HCT116 (cell line): Measurements from ENCODE around the gene NEK7. TPM values are rescaled to one million over a fixed set of nuclear protein-coding genes. Genes with fewer than 3 reads are reported as not detected.
"Not testable (repeated sequence)": the region's sequence is repeated elsewhere in the genome, so short reads cannot be mapped to it uniquely, and the experiment has no call there.

ENCODE experiments used
- ATAC-seq: fragments of 200-7000 bp; cut with Tn5 transposase; 2 replicates; pipeline ENCODE4 v1.9.1; 2020; ENCODE audit warnings: mild to moderate bottlenecking, moderate library complexity
- BruUV-seq: library from RNA; stranded (reverse); fragments of 400-500 nt; replicated peaks from 2 replicates; lab custom pipeline; 2021; lab: Mats Ljungman, UMichigan
- CTCF ChIA-PET: fragments of 300-600 bp; sonication (Branson Sonifier 250); formaldehyde crosslinking; loops from one replicate; lab custom pipeline; 2021; ENCODE audit warnings: antibody characterized with exemption; lab: Charles Lee
- POLR2A ChIA-PET: fragments of 300-600, 350-600 bp; sonication (Branson Sonifier 250); formaldehyde crosslinking; loops from one replicate; lab custom pipeline; 2021; ENCODE audit warnings: antibody characterized with exemption; lab: Charles Lee
- RAD21 ChIA-PET, 2 experiments: fragments of 300-600 bp; sonication (Branson Sonifier 250); formaldehyde crosslinking; loops; one replicate each; lab custom pipeline; 2023; ENCODE audit warnings: low total read pairs in 2 of 2; ENCODE audit not compliant: uncharacterized antibody in 2 of 2, unreplicated experiment in 2 of 2, low non-redundant PET in 1 of 2; lab: Charles Lee
- DNase-seq: peaks from one replicate; pipeline ENCODE4 v3.0.0-alpha.2; 2010; ENCODE audit warnings: low read depth, low spot score
- H2AFZ ChIP-seq: fragments of 200-600 bp; shearing (Covaris generic), sonication (generic); 2 replicates; pipeline ENCODE4 v1.6.1; 2017; ENCODE audit warnings: low read depth, mixed run types, mixed read lengths, antibody characterized with exemption, low read length; ENCODE audit not compliant: poor library complexity, severe bottlenecking
- H3K27ac ChIP-seq: 2 replicates; pipeline ENCODE4 v1.5.1; 2012; ENCODE audit warnings: low read depth, low read length
- H3K27me3 ChIP-seq: fragments of 200-600 bp; sonication (generic); 2 replicates; pipeline ENCODE4 v1.6.1; 2016; ENCODE audit warnings: mixed run types, low read length, mixed read lengths; ENCODE audit not compliant: insufficient read depth
- H3K36me3 ChIP-seq, 2 experiments: fragments of 200-500 bp in 1 of 2; fragments of 200-600 bp in 1 of 2; sonication (Bioruptor generic) in 1 of 2; sonication (generic) in 1 of 2; 2 replicates each; pipeline versions ENCODE4 v1.5.1 to v1.6.1; 2014 to 2016; ENCODE audit warnings: low read length in 2 of 2, inconsistent platforms in 1 of 2, mixed read lengths in 1 of 2, mixed run types in 1 of 2; ENCODE audit not compliant: insufficient read depth in 2 of 2, control insufficient read depth in 1 of 2
- H3K4me1 ChIP-seq, 2 experiments: fragments of 200-600 bp in 1 of 2; sonication (generic) in 1 of 2; 2 replicates each; pipeline versions ENCODE4 v1.5.1 to v1.6.1; 2012 to 2017; ENCODE audit warnings: low read length in 2 of 2, inconsistent platforms in 1 of 2, mild to moderate bottlenecking in 1 of 2, mixed read lengths in 1 of 2, mixed run types in 1 of 2, moderate library complexity in 1 of 2; ENCODE audit not compliant: insufficient read depth in 2 of 2, control insufficient read depth in 1 of 2
- H3K4me2 ChIP-seq: fragments of 200-600 bp; sonication (generic); 2 replicates; pipeline ENCODE4 v1.6.1; 2017; ENCODE audit warnings: mixed run types, low read length, mixed read lengths
- H3K4me3 ChIP-seq, 2 experiments: fragments of 200-600 bp in 1 of 2; sonication (generic) in 1 of 2; replicated peaks in 1 of 2; 2 replicates each; pipeline ENCODE4 v1.5.1; 2011 to 2016; ENCODE audit warnings: low read length in 2 of 2, control low read depth in 1 of 2, low read depth in 1 of 2, mild to moderate bottlenecking in 1 of 2, mixed read lengths in 1 of 2, mixed run types in 1 of 2
- H3K79me2 ChIP-seq: fragments of 200-600 bp; sonication (generic); 2 replicates; pipeline ENCODE4 v1.6.1; 2017; ENCODE audit warnings: mild to moderate bottlenecking, mixed run types, low read length, moderate library complexity, mixed read lengths; ENCODE audit not compliant: insufficient read depth
- H3K9ac ChIP-seq: fragments of 200-600 bp; sonication (generic); 2 replicates; pipeline ENCODE4 v1.6.1; 2016; ENCODE audit warnings: low read length, mixed read lengths
- H3K9me2 ChIP-seq: fragments of 200-600 bp; sonication (generic), shearing (Covaris generic); 2 replicates; pipeline ENCODE4 v1.6.1; 2017; ENCODE audit warnings: mixed run types, mild to moderate bottlenecking, moderate library complexity; ENCODE audit not compliant: insufficient read depth
- H3K9me3 ChIP-seq, 2 experiments: fragments of 200-500 bp in 1 of 2; fragments of 200-600 bp in 1 of 2; sonication (Bioruptor generic) in 1 of 2; sonication (generic) in 1 of 2; 2 replicates each; pipeline ENCODE4 v1.6.1; 2014 to 2017; ENCODE audit warnings: low read length in 2 of 2, mixed read lengths in 2 of 2, inconsistent platforms in 1 of 2, low read depth in 1 of 2, mild to moderate bottlenecking in 1 of 2, mixed run types in 1 of 2, moderate library complexity in 1 of 2; ENCODE audit not compliant: control insufficient read depth in 1 of 2, insufficient read depth in 1 of 2
- H4K20me1 ChIP-seq: fragments of 200-600 bp; sonication (generic), shearing (Covaris generic); 2 replicates; pipeline ENCODE4 v1.6.1; 2017; ENCODE audit warnings: mixed run types, mild to moderate bottlenecking, moderate library complexity; ENCODE audit not compliant: insufficient read depth
- ZBTB33 ChIP-seq: IDR thresholded peaks from 2 replicates; pipeline ENCODE4 v1.6.1; 2011; ENCODE audit warnings: mild to moderate bottlenecking, low read length, moderate library complexity; ENCODE audit not compliant: insufficient replicate concordance; ENCODE audit errors: extremely low read depth
- intact Hi-C: fragments of 100-400 bp; cut with micrococcal nuclease; formaldehyde crosslinking; loops from 2 replicates; pipeline ENCODE4 v1.10.0; 2022
- total RNA-seq: library from RNA; stranded (reverse); gene quantifications from one replicate; pipeline ENCODE4 v1.2.1, GENCODE V29; 2021; ENCODE audit not compliant: unreplicated experiment

Gene NEK7
- total RNA-seq, 1 experiment from 2014 or later, result 33.0 TPM

- no peak for TF ChIP-seq ZBTB33
Observed at GRCh38 chr1:198220428-198220827, 63.6 kb downstream of the NEK7 start (continued).

GRCh38 chr1:198227010-198227409 lies 70.2 kb downstream of the NEK7 start:
- H3K9me2 ChIP-seq, CTCF ChIA-PET, H3K9me3 ChIP-seq, H2AFZ ChIP-seq, H3K4me2 ChIP-seq, H3K79me2 ChIP-seq, RAD21 ChIA-PET, H3K36me3 ChIP-seq, H3K4me1 ChIP-seq, ATAC-seq, H3K4me3 ChIP-seq, H4K20me1 ChIP-seq, POLR2A ChIA-PET, H3K27me3 ChIP-seq, H3K9ac ChIP-seq, intact Hi-C loops, DNase-seq, H3K27ac ChIP-seq, BruUV-seq: not testable (repeated sequence)

- CTCF ChIA-PET, H3K79me2 ChIP-seq, POLR2A ChIA-PET, H3K4me2 ChIP-seq, H4K20me1 ChIP-seq, H3K27me3 ChIP-seq, DNase-seq, RAD21 ChIA-PET, H3K4me3 ChIP-seq, H3K9me3 ChIP-seq, H2AFZ ChIP-seq, H3K27ac ChIP-seq, H3K36me3 ChIP-seq, H3K4me1 ChIP-seq, intact Hi-C loops, H3K9ac ChIP-seq, BruUV-seq, ATAC-seq, H3K9me2 ChIP-seq: not testable (repeated sequence)
Observed at GRCh38 chr1:198227454-198227853, 70.7 kb downstream of the NEK7 start.
